Neural cell (in vitro differentiated cells): ENCODE results near the gene MCFD2.

Experiments used
- CTCF ChIP-seq: fragments of 450-650 bp; IDR thresholded peaks from 2 replicates; pipeline ENCODE4 v1.5.1; 2014; ENCODE audit warnings: antibody characterized with exemption, mild to moderate bottlenecking, moderate library complexity; ENCODE audit not compliant: poor library complexity, severe bottlenecking
- EP300 ChIP-seq: fragments of 450-650 bp; conservative IDR thresholded peaks from 2 replicates; pipeline ENCODE4 v1.6.1; 2014; ENCODE audit warnings: antibody characterized with exemption, mild to moderate bottlenecking, moderate library complexity; ENCODE audit not compliant: poor library complexity, severe bottlenecking
- EZH2 ChIP-seq: fragments of 200-600, 300-800 bp; shearing (Covaris generic), sonication (generic); IDR thresholded peaks from 2 replicates; pipeline ENCODE4 v1.6.1; 2014; ENCODE audit warnings: antibody characterized with exemption, low read length, borderline replicate concordance, mild to moderate bottlenecking; ENCODE audit not compliant: insufficient read depth, poor library complexity, severe bottlenecking
- POLR2AphosphoS5 ChIP-seq: IDR thresholded peaks from 2 replicates; pipeline ENCODE4 v1.6.1; 2012

DNA sequence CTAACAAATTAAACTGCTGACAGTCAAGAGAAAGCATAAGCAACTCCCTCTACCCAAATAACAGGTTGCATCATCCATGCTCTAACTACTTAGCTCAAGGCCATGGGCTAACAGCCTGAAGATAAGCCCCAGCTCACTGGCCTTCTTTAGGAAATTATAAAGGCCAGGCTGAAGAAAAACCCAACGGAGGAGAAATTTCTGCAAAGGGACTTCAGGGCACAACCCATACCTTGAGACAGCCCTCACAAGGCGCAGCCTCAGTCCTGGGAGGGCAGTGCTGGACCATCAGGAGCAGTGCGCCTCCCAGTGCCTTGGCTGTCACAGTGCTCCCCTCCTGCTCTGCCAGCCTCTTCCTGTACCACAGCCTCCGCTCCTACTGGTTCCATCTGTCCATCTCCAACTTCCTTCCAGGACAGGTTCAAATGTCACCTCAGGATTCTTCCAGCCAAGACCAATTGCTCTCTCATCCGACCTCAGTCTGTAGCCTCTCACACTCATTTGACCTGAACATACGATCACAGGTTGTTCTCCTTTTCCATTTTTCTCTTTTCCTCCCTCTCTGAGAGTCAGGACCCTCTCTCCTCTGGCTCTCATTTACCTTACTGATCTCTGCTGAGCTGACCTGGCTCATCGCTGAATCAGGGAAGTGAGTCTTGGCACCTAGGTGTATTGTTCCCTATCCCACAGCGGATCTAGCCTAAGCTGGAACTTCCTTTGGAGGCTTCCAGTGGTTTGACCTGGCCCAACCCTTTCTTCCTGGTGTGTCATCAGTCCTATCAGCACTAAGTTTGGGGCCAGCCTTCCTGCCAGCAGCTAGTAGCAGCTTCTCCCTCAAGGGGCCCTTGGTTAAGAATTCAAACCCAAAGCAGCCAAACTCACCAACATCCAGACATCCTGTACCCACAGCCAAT, 1.9 kb downstream of the MCFD2 start:
- no peak for TF ChIP-seq CTCF
- TF ChIP-seq EZH2 = no peak
- TF ChIP-seq POLR2AphosphoS5 = no peak
- TF ChIP-seq EP300 = no peak
